Smooth muscle cell (in vitro differentiated cells): ENCODE results near the gene SBF2. TPM values are rescaled to one million over a fixed set of nuclear protein-coding genes. Genes with fewer than 3 reads are reported as not detected.
"Not testable (repeated sequence)": the region's sequence is repeated elsewhere in the genome, so short reads cannot be mapped to it uniquely, and the experiment has no call there.

Experiments
- DNase-seq: peaks from one replicate; lab custom pipeline; 2025; ENCODE audit not compliant: unreplicated experiment; lab: John Stamatoyannopoulos, UW
- H2AFZ ChIP-seq: fragments of 200-600 bp; sonication (generic); 2 replicates; pipeline ENCODE4 v1.6.0; 2016; ENCODE audit warnings: antibody characterized with exemption, low read depth, mild to moderate bottlenecking
- H3F3A ChIP-seq: fragments of 200-600 bp; sonication (generic); 2 replicates; pipeline ENCODE4 v1.6.0; 2017; ENCODE audit warnings: antibody characterized with exemption, low read depth
- H3K27ac ChIP-seq: fragments of 200-600 bp; sonication (generic); 2 replicates; pipeline ENCODE4 v1.5.1; 2016; ENCODE audit warnings: low read depth, mild to moderate bottlenecking
- H3K27me3 ChIP-seq: fragments of 200-600 bp; sonication (generic); 2 replicates; pipeline ENCODE4 v1.6.1; 2016; ENCODE audit warnings: low read depth, mild to moderate bottlenecking
- H3K36me3 ChIP-seq: fragments of 200-600 bp; sonication (generic); 2 replicates; pipeline ENCODE4 v1.5.1; 2016; ENCODE audit warnings: low read depth
- H3K4me1 ChIP-seq: fragments of 200-600 bp; sonication (generic); 2 replicates; pipeline ENCODE4 v1.5.1; 2016; ENCODE audit warnings: low read depth
- H3K4me2 ChIP-seq: fragments of 200-600 bp; sonication (generic); 2 replicates; pipeline ENCODE4 v1.6.0; 2016; ENCODE audit warnings: mild to moderate bottlenecking
- H3K4me3 ChIP-seq: fragments of 200-600 bp; sonication (generic); 2 replicates; pipeline ENCODE4 v1.5.1; 2016; ENCODE audit warnings: mild to moderate bottlenecking
- H3K79me2 ChIP-seq: fragments of 200-600 bp; sonication (generic); 2 replicates; pipeline ENCODE4 v1.6.0; 2016; ENCODE audit warnings: low read depth, mild to moderate bottlenecking
- H3K9ac ChIP-seq: fragments of 200-600 bp; sonication (generic); 2 replicates; pipeline ENCODE4 v1.6.0; 2016; ENCODE audit warnings: low read depth
- H3K9me3 ChIP-seq: fragments of 200-600 bp; sonication (generic); replicated peaks from 2 replicates; pipeline ENCODE4 v1.5.1; 2016; ENCODE audit warnings: low read depth
- H4K20me1 ChIP-seq: fragments of 200-600 bp; sonication (generic); 2 replicates; pipeline ENCODE4 v1.6.0; 2016; ENCODE audit warnings: low read depth
- CTCF ChIP-seq: fragments of 200-600 bp; sonication (generic); IDR thresholded peaks from 2 replicates; pipeline ENCODE4 v1.5.1; 2017; ENCODE audit warnings: borderline replicate concordance, mild to moderate bottlenecking, antibody characterized with exemption; ENCODE audit not compliant: insufficient read depth, poor library complexity, severe bottlenecking
- WGBS: methylation state at CpG from one replicate; pipeline ENCODE4 v1.1.7; 2016; ENCODE audit warnings: low lambda C conversion rate; 5-methylcytosine and 5-hydroxymethylcytosine counted together
- polyA plus RNA-seq: library from polyadenylated mRNA; unstranded; fragments of >200 nt; fragmentation: Nextera tagmentation; extraction: Ambion mirVana; gene quantifications from 2 replicates; pipeline ENCODE4 v1.2.1, GENCODE V29; 2016
- total RNA-seq: library from RNA; depleted of rRNA; stranded (reverse); fragments of >200 nt; gene quantifications from 2 replicates; pipeline ENCODE4 v1.2.3, GENCODE V29; 2014

The SBF2 gene
- total and polyA plus RNA-seq, 2 experiments from 2014 or later = 19.0 to 80.7 TPM

GRCh38 chr11:10004526-10005113, 289.4 kb downstream of the SBF2 start:
- no peak for TF ChIP-seq CTCF
- Histone ChIP-seq H4K20me1 (peaks cover 2% of the 10 kb centered on the region), H3K27ac (peak overlapping the region; percentile 59), H3K4me1 (no peaks in the 10 kb centered on the region), H3K9ac (no peak overlapping the region), H3F3A (no peaks in the 10 kb centered on the region), H3K9me3 (peaks cover 1% of the 10 kb centered on the region), H2AFZ (no peak overlapping the region), H3K4me2 (no peak overlapping the region), H3K36me3 (no peaks in the 10 kb centered on the region), H3K27me3 (no peaks in the 10 kb centered on the region), H3K4me3 (no peak overlapping the region), H3K79me2 (no peaks in the 10 kb centered on the region)
- 87% methylated on average over 1 of the region's 1 CpG for WGBS
- no peak for DNase-seq

- peaks cover 2% of the 10 kb centered on the region for H4K20me1 ChIP-seq
- H2AFZ ChIP-seq = no peak overlapping the region
- H3K9ac ChIP-seq = no peak overlapping the region
- H3K4me3 ChIP-seq = no peak overlapping the region
- 100% methylated on average over 1 of the region's 1 CpG for WGBS
- DNase-seq = no peak
- H3K4me2 ChIP-seq = no peak overlapping the region
- TF ChIP-seq CTCF = no peak
- no peaks in the 10 kb centered on the region for H3F3A ChIP-seq
- H3K36me3 ChIP-seq = peaks cover 6% of the 10 kb centered on the region
- no peak overlapping the region for H3K27ac ChIP-seq
- H3K79me2 ChIP-seq = no peaks in the 10 kb centered on the region
- H3K4me1 ChIP-seq = no peaks in the 10 kb centered on the region
- no peaks in the 10 kb centered on the region for H3K9me3 ChIP-seq
- no peaks in the 10 kb centered on the region for H3K27me3 ChIP-seq
These were observed 291.8 kb downstream of the SBF2 start for GRCh38 chr11:10002221-10002620.

- TF ChIP-seq CTCF = no peak
- Histone ChIP-seq H3K27me3 (no peaks in the 10 kb centered on the region), H3K4me1 (no peaks in the 10 kb centered on the region), H2AFZ (no peak overlapping the region), H4K20me1 (peaks cover 7% of the 10 kb centered on the region), H3K4me3 (no peak overlapping the region), H3K36me3 (peaks cover 22% of the 10 kb centered on the region), H3F3A (no peaks in the 10 kb centered on the region), H3K9ac (no peak overlapping the region), H3K4me2 (no peak overlapping the region), H3K27ac (no peak overlapping the region), H3K79me2 (peaks cover 6% of the 10 kb centered on the region), H3K9me3 (no peaks in the 10 kb centered on the region)
- DNase-seq = no peak
- WGBS = 80% methylated on average over 3 of the region's 3 CpGs
These were observed 301.7 kb downstream of the SBF2 start for GRCh38 chr11:9992306-9992705.

DNA sequence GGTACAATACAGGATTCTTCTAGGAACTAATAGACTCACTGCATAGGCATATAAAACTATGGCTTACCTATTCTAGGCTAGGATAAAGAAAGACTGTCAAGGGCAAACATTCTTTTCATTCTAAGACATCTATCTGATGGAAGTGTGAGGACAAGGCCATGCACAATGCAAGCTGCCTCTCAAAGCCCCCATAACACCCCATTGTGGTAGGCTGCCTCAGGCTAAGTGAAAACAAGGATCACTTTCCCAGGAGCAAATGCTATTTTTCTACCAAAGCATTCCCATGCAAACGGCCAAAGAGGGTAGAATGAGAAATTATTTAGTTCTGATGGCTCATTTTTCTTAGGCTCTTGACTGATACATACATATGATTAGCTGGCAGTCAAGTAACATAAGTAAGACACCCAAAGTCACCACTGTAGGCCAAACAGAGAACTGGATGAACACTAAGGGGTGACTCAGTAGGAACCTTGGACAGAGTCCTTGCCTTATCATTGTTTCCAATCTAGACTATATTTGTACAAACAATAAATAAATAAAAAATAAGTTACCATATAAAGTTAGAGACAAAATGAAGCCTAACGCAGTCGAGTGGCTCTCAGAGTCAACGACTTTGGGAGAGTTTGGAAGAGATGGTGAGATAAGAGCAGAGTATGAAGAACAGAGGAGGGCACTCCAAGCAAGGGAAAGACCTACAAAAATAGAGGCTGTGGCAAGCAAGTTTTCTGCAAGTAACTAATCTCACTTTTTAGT, 303.6 kb downstream of the SBF2 start:
- H3K9me3 ChIP-seq = no peaks in the 10 kb centered on the region
- no peak for TF ChIP-seq CTCF
- no peak for DNase-seq
- no peak overlapping the region for H3K9ac ChIP-seq
- H3F3A ChIP-seq = no peaks in the 10 kb centered on the region
- no peak overlapping the region for H3K4me2 ChIP-seq
- H4K20me1 ChIP-seq = peaks cover 14% of the 10 kb centered on the region
- H3K4me3 ChIP-seq = no peak overlapping the region
- H3K79me2 ChIP-seq = peaks cover 6% of the 10 kb centered on the region
- H3K4me1 ChIP-seq = no peaks in the 10 kb centered on the region
- H3K27ac ChIP-seq = no peak overlapping the region
- H3K27me3 ChIP-seq = no peaks in the 10 kb centered on the region
- 71% methylated on average over 4 of the region's 4 CpGs for WGBS
- no peak overlapping the region for H2AFZ ChIP-seq
- H3K36me3 ChIP-seq = peaks cover 22% of the 10 kb centered on the region

DNA sequence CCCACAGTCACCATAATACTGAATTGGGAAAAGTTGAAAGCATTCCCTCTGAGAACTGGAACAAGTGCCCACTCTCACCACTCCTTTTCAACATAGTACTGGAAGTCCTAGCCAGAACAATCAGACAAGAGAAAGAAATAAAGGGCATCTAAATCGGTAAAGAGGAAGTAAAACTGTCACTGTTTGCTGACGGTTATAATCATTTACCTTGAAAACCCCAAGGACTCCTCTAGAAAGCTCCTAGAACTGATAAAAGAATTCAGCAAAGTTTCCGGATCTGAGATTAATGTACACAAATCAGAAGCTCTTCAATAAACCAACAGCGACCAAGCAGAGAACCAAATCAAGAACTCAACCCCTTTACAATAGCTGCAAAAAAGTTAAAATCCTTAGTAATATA, 306.7 kb downstream of the SBF2 start:
- H3F3A ChIP-seq, DNase-seq: not testable (repeated sequence)
- 98% methylated on average over 4 of the region's 4 CpGs for WGBS

More for the DNA sequence above, 306.7 kb downstream of the SBF2 start:
- H3K27me3 ChIP-seq, H3K4me1 ChIP-seq, H3K79me2 ChIP-seq, H3K27ac ChIP-seq, H2AFZ ChIP-seq, H3K9ac ChIP-seq, H3K9me3 ChIP-seq, H3K4me3 ChIP-seq, H3K4me2 ChIP-seq: not testable (repeated sequence)
- Histone ChIP-seq H3K36me3 (peaks cover 22% of the 10 kb centered on the region), H4K20me1 (peaks cover 14% of the 10 kb centered on the region)
